Gastrocnemius medialis (tissue), 4 donors: ENCODE results near the gene CABP5.

ENCODE experiments used
- CTCF ChIP-seq, 5 experiments: fragments of 450-650 bp in 3 of 5; fragments of 200-600 bp in 2 of 5; sonication (generic) in 2 of 5; IDR thresholded peaks in 4 of 5; conservative IDR thresholded peaks in 1 of 5; 1 replicate in 4 of 5; 2 replicates in 1 of 5; pipeline ENCODE4 v1.5.1; 2016 to 2019; ENCODE audit warnings: antibody characterized with exemption in 5 of 5, mild to moderate bottlenecking in 3 of 5, moderate library complexity in 3 of 5
- POLR2A ChIP-seq, 2 donors: fragments of 450-650 bp; IDR thresholded peaks; one replicate each; pipeline ENCODE4 v1.6.1; 2017; ENCODE audit warnings: antibody characterized with exemption in 2 of 2, mild to moderate bottlenecking in 2 of 2, moderate library complexity in 2 of 2

GRCh38 chr19:48060381-48060780 lies 16.5 kb upstream of the CABP5 start:
- no peak for TF ChIP-seq CTCF (IDR thresholded peaks at IDR 0.05 in 4 of 5, conservative IDR thresholded peaks at IDR 0.05 in 1 of 5)
- no peak for TF ChIP-seq POLR2A (IDR thresholded peaks at IDR 0.05)
